HG03045 (cell line): ENCODE results near the gene IPCEF1.

ENCODE experiments used
- ATAC-seq: cut with Tn5 transposase; IDR thresholded peaks from one replicate; pipeline ENCODE4 v1.9.1; 2021; ENCODE audit warnings: mild to moderate bottlenecking, moderate library complexity; ENCODE audit not compliant: unreplicated experiment

IPCEF1 gene

DNA sequence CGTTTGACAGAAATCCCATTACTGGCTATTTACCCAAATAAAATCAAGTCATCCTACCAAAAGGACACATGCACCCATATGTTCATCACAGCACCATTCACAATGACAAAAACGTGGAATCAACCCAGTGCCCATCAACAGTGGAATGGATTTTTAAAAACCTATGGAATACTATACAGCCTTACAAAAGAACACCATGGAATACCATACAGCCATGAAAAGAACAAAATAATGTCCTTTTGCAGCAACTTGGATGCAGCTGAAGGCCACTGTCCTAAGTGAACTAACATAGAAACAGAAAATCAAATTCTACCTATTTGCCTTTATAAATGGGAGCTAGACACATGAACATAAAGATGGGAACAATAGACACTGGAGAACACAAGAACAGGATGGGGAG is 17.4 kb upstream of the IPCEF1 start:
- no peak for ATAC-seq

DNA sequence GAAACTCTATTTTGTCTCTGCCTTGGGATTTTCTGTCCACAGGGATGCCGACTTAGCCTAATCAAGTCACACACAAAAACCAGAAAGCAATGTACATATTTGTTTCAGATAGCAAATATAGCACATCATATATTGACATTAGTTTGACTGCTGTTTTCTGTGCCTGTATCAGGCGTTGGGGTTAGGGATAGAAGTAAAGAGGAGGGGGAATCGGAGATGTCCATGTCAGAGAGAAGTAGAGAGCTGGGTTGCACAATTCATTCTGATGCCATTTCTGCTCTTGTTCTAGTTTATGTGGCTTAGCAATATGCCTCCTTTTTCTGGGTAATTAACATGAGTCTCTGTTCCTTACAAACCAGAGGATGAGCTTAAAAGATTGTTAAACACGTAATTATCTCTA is 14.7 kb upstream of the IPCEF1 start:
- ATAC-seq = no peak

DNA sequence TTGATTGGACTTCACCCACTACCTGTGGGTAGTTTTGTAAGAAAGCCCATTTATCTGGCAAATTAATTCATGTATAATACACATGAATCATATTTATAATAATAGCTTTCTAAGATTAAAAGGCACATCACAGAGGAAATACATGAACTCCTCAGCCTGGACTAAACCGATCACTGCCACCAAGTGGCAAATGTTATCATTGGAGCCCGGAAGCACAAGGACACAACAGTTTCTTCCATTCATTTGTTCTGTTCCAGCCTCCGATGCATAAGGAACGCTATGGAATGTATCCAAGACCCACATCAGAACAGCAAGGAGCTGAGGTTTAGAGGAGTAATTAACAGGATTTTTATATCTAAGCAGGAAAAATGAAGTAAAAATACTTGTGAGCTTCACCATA is 13.9 kb upstream of the IPCEF1 start:
- no peak for ATAC-seq

DNA sequence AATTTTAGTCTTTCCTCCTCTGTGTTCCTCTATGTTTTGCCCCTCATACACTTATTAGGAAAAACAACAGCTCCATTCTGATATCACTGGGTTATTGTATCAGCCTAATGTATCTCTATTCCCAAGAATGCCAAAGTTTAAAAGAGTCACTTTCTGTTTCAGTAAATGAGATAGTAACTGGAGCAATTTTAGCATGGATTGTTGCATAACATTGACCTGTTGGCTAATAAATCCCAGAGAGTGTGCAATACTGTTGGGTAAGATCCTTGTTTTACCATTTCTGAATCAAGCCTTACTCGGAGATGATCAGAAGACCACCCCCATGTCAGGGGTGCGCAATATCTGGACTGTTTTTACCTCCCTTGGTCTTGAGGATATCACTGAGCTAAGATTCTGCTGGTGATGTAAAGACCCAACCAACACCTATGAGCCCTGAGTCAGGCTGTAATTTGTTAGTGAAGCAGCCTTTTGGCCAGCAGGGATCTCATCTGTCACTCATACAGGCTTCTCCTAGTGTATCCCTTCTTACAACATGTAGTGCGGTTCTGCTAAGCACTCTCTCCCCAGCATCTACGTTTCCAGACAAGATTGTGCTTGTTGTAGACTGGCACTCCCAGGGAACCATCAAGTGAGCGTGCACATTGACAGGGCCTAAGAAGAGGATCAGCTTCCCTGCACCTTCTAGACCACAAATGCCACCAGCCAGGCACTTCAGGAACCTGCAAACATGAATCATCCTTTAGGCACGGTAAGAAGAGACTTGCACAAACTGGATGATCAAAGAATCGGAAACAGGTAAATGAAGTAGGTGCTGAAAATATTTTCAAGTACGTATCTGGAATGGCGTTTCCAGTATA is 11.5 kb upstream of the IPCEF1 start:
- no peak for ATAC-seq

DNA sequence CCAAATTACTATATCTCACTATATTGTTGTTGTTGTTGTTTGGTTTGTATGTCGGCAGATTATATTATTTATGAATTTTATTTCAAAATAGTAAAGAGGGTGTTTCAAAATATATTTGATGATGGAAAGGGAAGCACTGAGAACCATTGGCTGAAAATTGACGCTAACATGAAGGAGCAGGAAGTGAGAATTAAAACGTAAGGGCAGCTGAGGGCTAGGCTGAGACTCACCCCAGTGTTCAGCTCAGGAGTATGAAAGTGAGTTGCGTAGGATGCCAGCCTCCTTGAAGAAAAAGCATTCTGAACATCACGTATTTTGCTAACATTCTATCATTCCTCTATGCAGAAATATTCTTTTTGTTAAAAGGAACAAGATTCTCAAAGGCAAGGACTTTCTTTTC is 10.7 kb upstream of the IPCEF1 start:
- no peak for ATAC-seq

DNA sequence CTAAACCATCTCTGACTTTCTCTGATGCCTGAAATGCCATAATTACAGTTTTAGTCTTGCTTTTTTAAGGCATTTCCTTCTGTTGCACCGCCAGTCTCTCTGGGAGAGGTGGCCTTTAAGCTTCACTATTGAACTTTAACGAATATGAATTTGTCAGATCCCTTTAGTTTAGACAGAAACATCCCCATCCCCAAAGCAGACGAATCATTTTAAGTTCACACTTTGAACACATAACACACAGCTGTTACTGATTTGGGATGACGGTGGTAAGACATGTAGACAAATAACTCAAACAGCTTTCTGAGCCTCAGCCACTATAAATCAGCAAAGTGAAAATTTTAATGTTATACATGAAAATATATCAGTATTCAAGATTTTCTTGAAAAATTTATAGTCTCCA is 7.2 kb upstream of the IPCEF1 start:
- ATAC-seq = no peak

DNA sequence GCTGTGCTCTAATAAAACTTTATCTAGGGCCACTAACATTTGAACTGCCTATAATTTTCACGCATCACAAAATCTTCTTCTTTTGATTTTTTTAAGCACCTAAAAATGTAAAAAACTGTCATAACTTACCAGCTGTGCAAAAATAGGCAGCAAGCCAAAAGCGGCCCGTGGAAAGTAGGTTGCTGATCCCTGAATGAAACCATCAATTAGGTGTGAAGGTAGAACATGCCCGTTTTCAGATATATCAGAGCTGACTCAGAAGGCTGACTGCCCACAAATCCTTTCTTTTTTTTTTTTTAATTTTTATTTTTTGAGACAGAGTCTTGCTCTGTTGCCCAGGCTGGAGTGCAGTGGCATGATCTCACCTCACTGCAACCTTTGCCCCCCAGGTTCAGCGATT is 4.9 kb upstream of the IPCEF1 start:
- ATAC-seq = no peak

- ATAC-seq = no peak
Measured at GRCh38 chr6:154360476-154360875, 3.9 kb upstream of the IPCEF1 start.

GRCh38 chr6:154359679-154360078 is 3.1 kb upstream of the IPCEF1 start:
- ATAC-seq = no peak

GRCh38 chr6:154359161-154359574 is 2.6 kb upstream of the IPCEF1 start:
- ATAC-seq = no peak

DNA sequence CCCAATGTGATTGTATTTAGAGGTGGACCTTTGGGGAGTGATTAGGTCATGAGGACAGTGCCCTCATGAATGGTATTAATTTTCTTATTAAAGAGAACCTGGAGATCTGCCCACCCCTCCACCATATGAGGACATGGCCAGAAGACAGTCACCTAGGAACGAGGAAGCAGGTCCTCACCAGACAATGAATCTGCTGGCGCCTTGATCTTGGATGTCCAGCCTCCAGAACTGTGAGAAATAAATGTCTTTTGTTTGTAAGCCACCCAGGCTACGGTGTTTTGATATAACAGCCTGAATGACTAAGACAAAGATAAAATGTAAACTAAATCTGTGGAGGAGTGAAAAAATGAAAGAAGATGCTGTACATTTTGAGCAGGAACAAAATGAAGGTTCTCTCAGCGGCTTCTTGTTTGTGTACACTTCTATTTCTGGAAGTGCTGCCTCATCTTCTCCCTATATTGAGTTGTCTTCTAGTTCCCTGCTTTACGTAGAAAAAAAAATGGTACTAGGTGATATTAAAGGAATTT is 1.5 kb upstream of the IPCEF1 start:
- ATAC-seq = no peak

DNA sequence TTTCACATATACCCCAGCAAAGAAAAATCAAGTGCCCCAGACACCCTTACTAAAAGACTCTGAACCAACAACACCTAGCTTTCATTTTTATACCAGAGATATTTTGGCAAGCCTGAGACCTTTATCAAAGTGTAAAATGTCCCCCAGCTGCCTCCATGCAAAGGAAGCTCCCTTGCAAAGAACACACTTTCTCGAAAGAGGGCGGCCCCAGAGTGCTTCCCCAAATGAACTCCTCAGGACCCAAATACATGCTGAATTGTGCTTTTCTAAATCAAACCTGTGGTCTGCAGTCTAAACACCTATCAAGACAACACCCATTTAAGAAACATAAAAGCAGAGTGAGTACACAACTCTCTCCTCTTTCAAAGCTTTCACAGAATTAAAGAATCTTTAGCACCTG is 490 bp downstream of the IPCEF1 start:
- ATAC-seq = no peak

DNA sequence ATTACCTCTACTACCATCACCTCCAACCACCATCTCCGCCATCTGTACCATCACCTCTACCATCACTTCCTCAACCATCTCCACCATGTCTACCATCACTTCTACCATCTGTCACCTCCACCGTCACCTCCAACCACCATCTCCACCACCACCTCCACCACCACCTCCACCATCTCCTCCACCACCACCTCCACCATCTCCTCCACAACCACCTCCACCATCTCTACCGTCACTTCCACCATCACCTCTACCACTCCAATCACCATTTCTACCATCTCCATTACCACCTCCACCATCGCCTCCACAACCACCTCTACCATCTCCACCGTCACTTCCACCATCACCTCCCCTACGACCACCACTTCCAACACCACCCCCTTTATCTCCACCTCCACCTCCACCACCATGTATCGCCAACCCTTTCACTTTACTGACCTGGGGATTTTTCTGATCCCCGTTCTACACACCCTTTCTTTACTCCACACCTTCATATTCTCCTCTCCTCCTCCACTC is 2.3 kb downstream of the IPCEF1 start:
- no peak for ATAC-seq

DNA sequence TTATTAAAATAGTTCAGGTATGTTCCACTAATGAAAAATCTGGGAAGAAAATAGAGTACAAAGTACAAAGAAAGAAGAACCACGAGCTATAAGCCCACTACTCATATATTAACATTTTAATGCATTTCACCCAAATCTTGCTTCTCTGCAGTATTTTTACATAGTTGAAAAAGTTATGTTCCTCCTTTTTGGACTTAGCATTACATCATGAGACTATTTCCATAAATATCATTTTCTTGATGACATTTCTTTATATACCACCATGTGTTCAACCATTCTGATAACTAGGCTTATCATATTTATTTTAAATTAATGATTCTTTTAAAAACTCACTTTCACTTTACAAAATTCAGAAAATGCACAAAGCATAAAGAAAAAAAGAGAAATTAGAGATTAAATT is 3.0 kb downstream of the IPCEF1 start:
- ATAC-seq = no peak

GRCh38 chr6:154352898-154353585 is 3.6 kb downstream of the IPCEF1 start:
- ATAC-seq = peak; percentile 59

- no peak for ATAC-seq
Measured at GRCh38 chr6:154350293-154350692, 6.3 kb downstream of the IPCEF1 start.

- ATAC-seq = no peak
Measured at GRCh38 chr6:154347981-154348380, 8.6 kb downstream of the IPCEF1 start.

- ATAC-seq = no peak
Measured at GRCh38 chr6:154345811-154346210, 10.8 kb downstream of the IPCEF1 start.

DNA sequence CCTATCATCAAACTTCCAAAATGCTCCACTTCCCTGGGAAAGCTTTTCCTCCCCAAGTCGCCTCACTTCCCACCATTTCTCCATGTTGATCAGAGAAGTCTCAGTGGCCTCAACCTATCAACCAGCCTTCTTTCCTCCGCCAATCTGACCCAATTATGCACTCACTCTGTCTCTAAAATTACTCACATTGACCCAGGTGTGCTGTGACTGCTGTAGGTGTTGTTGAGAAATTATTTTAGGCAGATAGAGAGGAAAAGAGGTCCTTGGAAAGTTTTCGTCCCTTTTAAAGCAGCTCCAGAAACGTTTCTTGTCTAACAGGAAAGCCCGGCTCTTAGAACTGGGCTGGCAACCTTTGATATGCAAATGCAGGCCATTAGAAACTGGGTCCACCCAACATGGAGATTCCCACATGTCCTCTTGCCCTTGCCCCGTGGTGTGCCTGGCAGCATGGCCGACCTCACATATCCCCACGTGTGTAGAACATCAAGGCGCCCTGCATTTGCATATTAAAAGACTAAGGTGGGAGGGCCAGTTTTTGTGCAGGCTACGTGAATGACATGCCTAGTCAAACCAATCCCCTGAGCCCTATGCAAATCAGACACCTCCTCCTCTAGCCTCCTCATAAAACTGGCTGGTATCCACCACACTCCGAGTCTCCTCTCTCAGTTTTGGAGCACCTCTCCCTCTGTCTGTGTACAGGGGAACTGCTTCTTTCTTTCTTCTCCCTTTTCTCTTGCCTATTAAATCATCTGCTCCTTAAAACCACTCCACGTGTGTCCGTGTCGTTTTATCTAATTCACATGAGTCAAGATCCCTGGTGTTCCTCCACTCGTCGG is 12.9 kb downstream of the IPCEF1 start:
- ATAC-seq = no peak

- no peak for ATAC-seq
Measured at GRCh38 chr6:154341871-154342270, 14.7 kb downstream of the IPCEF1 start.

- no peak for ATAC-seq
Measured at GRCh38 chr6:154341336-154341735, 15.3 kb downstream of the IPCEF1 start.
